ENCODE measurements around the gene IL2RA. TPM values are rescaled to one million over a fixed set of nuclear protein-coding genes. Genes with fewer than 3 reads are reported as not detected.
"Not testable (repeated sequence)": the region's sequence is repeated elsewhere in the genome, so short reads cannot be mapped to it uniquely, and the experiment has no call there.

IL2RA gene
- total RNA-seq, 1 donor from 2014 or later = 245 TPM

- intact Hi-C loops (cut with micrococcal nuclease) = loop anchor here (1.0 to 2.0 kb wide), 3 partner anchors 11 to 31 kb away; no protein-coding TSS in a partner anchor
Measured at GRCh38 chr10:6083523-6084475, 21.6 kb upstream of the IL2RA start.

DNA sequence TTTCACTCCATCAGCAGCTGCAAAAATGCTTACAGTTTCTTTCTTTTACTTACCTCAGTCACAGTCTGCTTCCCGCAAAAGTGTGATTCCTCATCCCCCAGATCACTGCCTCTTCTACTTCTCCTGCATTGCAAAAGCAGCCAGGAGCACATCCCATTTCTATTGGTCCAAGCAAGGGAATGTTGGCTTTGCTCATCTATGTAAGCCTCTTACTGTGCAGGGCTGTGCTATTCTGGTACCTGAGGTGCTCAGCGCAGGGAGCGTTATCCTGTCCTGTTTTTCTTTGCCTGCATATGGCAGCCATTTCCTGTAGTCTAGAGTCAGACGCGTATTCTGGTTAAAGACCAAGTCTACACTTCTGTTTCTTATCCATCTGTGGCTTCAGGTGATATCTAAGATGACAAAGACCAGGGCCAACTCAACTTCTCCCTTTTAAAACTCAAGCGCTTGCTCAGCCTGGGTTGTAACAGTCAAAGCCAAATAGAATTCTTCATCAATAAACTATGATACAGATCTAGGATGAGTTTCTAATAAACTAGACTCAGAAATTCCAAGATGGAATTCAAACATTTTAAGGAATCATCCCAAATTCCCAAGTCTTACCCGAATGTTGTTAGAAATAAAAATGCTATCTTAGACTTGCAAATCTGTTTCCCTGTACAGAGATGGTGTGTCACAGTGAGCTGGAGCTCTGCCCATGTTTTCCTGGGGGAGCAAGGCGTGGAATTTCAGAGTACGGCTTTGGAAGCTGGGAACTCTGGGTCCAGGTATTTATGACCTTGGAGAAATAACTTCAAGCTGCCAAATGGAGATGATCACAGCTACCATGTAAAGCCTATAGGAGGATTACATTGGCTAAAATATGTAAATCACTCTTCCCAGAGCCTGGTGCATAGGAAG is 20.6 kb upstream of the IL2RA start:
- intact Hi-C loops (cut with micrococcal nuclease) = loop anchor here (1.0 to 2.0 kb wide), 3 partner anchors 10 to 30 kb away; no protein-coding TSS in a partner anchor

- intact Hi-C loops (cut with micrococcal nuclease) = no loop called here
Measured at GRCh38 chr10:6080417-6080973, 18.3 kb upstream of the IL2RA start.

GRCh38 chr10:6079044-6079443 is 16.9 kb upstream of the IL2RA start:
- intact Hi-C loops (cut with micrococcal nuclease) = no loop called here

DNA sequence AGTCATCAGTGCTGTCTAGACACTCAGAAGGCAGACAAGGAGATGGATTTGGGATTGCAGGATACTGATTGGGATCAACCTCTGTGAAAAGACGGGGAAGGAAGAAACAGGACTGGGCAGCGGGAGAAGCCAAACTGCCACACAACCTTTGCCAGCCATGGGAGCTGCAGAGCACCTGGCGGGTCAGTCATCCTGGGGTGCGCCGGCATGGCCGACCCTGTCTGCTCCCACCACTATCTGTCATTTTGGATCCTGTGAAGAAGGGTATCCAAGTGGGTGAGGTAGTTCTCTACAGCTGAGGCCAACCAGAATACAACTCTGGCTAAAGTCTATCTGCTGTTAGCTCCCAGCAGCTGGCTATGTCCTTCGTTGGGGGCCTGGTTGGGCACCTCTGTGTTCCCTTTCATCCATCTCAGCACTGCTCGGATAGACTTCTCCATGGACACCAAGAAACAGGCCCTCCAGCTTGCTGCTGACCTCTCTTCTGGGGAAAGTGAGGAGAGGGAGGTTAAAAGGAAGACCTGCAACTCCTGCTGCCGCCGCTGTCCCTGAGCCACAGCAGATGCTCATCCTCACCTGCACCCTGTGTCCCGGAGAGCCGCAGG is 15.0 kb upstream of the IL2RA start:
- intact Hi-C loops (cut with micrococcal nuclease) = no loop called here

- intact Hi-C loops (cut with micrococcal nuclease) = no loop called here
Measured at GRCh38 chr10:6074489-6075301, 12.5 kb upstream of the IL2RA start.

DNA sequence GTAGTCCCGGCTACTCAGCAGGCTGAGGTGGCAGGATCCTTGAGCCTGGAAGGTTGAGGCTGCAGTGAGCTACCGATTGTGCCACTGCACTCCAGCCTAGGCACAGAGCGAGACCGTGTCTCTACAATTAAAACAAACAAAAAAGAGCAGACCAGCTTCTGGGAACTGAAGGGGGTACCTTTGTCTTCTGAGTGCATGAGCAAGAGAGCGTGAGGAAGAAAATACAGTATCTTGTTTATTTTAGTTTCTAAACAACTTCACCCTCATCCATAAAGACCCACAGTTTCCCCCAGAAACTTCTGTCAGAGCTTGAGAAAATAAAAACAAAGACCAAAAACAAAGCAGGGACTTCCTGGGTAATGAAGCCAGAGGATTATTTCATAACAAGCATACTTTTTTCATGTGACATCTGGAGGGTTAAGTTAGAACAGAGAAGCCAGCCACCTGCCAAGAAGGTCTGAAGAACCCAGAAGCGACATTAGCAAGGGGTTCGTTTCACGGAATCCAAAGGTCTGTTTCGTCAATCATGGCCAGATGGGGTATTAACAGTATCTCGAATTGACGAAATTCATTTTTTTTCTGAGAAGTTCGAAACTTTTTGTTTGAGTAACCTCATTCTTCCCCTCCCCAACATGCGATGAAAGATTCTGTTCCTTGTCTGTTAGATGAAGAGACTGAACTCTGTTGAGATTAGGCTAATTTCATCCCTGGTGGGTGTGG is 10.2 kb upstream of the IL2RA start:
- intact Hi-C loops (cut with micrococcal nuclease) = loop anchor here (1.0 kb wide), 3 partner anchors 10 to 21 kb away; partner anchors contain the start of gene IL2RA

GRCh38 chr10:6071181-6072175 is 9.3 kb upstream of the IL2RA start:
- intact Hi-C loops (cut with micrococcal nuclease) = loop anchor here (1.0 kb wide), 3 partner anchors 9 to 20 kb away; partner anchors contain the start of gene IL2RA

- intact Hi-C loops (cut with micrococcal nuclease) = no loop called here
Measured at GRCh38 chr10:6070660-6071059, 8.5 kb upstream of the IL2RA start.

DNA sequence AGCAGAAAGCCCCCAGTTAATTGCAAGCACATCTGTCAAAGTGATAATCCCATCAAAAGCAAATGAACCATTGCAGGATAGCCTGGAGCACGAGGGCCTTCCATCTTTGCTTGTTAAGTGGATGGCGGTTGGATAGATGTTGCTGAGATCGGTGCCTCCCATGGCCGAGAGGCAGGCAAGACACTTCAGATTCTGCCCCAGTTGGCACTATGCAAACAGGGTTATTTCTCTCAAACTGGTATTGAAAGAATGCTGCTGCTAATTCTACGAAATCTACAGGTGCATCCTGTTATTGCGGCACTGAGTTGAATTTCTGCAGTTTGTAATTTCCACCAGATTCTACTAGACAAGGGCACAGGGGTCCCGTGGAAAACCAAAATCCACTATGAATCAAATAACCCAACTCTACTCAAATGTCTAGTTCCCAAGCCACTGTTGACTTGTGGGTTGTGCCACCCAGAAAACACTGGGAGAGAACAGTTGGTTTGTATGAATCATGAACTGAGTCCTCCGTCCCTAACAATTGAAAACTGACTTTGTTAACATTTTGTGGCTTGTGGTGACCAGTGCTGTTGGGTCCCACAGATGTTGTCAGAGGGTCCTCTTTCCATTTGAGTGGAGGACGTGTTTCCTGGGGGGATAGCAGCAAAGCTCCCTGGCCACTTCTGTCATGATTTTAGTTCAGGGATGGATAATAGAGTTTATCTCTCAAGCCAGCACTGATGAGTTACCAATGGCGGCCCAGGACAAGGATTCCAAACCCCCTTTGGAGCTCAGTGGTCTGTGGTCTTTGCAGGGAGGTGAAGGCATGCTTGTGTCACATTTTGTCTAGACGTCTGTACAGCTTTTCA is 7.1 kb upstream of the IL2RA start:
- intact Hi-C loops (cut with micrococcal nuclease) = loop anchor here (2.0 kb wide), 2 partner anchors 13 to 17 kb away; no protein-coding TSS in a partner anchor

DNA sequence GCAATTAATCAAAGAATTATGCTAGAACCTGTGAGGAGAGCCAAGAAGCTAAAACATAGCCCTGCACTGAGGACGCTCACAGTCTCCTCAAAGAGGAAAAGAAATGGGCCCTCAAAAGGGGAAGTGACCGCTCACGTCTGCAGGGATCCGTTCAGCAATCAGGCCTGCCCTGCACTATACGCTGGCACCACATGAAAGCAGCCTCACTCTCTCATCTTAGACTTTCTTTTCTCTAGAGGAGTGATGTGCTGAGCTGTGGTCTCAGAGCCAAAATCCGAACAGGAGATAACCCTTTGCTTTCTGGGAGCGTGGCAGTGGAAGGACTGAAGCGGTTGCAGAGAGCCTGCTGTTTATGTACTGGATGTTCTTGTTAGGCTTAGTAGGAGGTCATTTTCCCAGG is 6.3 kb upstream of the IL2RA start:
- intact Hi-C loops (cut with micrococcal nuclease) = loop anchor here (2.0 kb wide), 2 partner anchors 14 to 16 kb away; no protein-coding TSS in a partner anchor

DNA sequence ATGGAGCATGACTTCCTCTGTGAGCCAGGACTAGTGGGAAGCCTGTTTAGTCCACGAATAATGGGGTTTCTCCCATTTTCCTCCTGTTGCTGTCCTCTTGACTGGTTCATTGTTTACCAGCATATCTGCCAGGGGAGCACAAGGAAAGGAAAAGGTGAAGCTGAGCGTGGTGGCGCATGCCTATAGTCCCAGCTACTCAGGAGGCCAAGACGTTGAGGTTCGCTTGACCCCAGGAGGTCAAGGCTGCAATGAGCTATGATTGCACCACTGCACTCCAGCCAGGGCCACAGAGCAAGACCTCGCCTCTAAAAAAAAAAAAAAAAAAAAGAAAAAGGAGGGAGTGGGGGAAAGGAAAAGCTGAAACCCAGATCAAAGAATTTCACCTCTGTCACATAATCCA is 5.8 kb upstream of the IL2RA start:
- intact Hi-C loops (cut with micrococcal nuclease) = loop anchor here (2.0 kb wide), 2 partner anchors 15 kb away; no protein-coding TSS in a partner anchor

DNA sequence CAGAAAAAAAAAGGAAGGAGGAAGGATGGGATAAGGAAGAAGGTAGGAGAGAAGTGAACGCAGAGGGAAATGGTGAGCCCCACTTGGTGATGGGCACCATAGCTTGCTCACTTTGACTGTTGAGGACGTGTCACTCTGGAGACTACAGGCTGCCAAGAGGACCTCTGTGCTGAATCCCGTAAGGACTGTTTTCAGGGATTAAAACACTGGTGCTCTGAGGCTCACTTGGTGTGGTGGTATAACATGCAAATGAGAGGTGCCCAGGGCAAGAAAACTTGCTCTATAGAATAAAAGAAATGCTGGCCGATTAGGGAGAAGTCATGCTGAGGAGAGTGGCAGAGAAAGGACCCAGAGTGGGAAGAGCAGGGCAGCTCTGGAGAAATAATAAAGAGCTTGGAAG is 5.3 kb upstream of the IL2RA start:
- intact Hi-C loops (cut with micrococcal nuclease) = no loop called here

GRCh38 chr10:6065835-6066234 is 3.7 kb upstream of the IL2RA start:
- intact Hi-C loops (cut with micrococcal nuclease) = no loop called here

GRCh38 chr10:6065406-6065805 is 3.2 kb upstream of the IL2RA start:
- intact Hi-C loops (cut with micrococcal nuclease) = no loop called here

DNA sequence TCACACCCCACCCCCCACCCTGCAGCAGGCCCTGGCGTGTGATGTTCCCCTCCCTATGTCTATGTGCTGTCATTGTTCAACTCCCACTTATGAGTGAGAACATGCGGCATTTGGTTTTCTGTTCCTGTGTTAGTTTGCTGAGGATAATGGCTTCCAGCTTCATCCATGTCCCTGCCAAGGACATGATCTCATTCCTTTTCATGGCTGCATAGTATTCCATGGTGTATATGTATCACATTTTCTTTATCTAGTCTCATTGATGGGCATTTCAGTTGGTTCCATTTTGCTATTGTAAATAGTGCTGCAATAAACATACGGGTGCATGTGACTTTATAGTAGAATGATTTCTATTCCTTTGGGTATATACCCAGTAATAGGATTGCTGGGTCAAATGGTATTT is 2.6 kb upstream of the IL2RA start:
- intact Hi-C loops (cut with micrococcal nuclease) = not testable (repeated sequence)

GRCh38 chr10:6064119-6064518 is 2.0 kb upstream of the IL2RA start:
- intact Hi-C loops (cut with micrococcal nuclease) = no loop called here
